Measurements from ENCODE around the gene AUTS2. TPM values are rescaled to one million over a fixed set of nuclear protein-coding genes. Genes with fewer than 3 reads are reported as not detected.

AUTS2 gene
- total and polyA plus RNA-seq, 9 of the 15 experiments (the other 6 are each of a cell fraction or from before 2014, with no cell fraction given), result 0.58 TPM; not detected in 8

- Histone ChIP-seq H2AFZ (ENCODE audit: low read depth, low read length) (no peak overlapping the region), H3K9me3 (replicated peaks; ENCODE audit: control insufficient read depth, insufficient read depth, low read depth, low read length) (no peaks in the 10 kb centered on the region), H3K27ac (ENCODE audit: extremely low read depth, low read depth, low read length) (no peak overlapping the region), H3K9me1 (ENCODE audit: control insufficient read depth, insufficient read depth, low read length) (no peaks in the 10 kb centered on the region), H3K9ac (ENCODE audit: insufficient read depth in 1 of 2, low read depth in 2 of 2, low read length in 2 of 2) (no peak overlapping the region), H3K79me2 (ENCODE audit: control insufficient read depth, insufficient read depth, low read length) (no peaks in the 10 kb centered on the region), H3K4me2 (ENCODE audit: insufficient read depth, low read length) (no peak overlapping the region), H3K27me3 (ENCODE audit: control insufficient read depth in 2 of 2, insufficient read depth in 2 of 2, low read length in 2 of 2) (peaks cover 6 to 18% of the 10 kb centered on the region in 2 experiments; a peak in 3 of 5 replicates), H3K4me1 (replicated peaks in 1 of 2; ENCODE audit: control insufficient read depth in 2 of 2, insufficient read depth in 2 of 2, low read length in 2 of 2) (no peaks in the 10 kb centered on the region), H4K20me1 (replicated peaks; ENCODE audit: control insufficient read depth, insufficient read depth, low read length) (peaks cover 2% of the 10 kb centered on the region; the same call in 1 of the 2 replicates), H3K4me3 (no peak overlapping the region), H3K36me3 (ENCODE audit: control insufficient read depth, insufficient read depth, low read length) (no peaks in the 10 kb centered on the region)
- in situ Hi-C loops (cut with MboI) (no loop called here), intact Hi-C loops (cut with micrococcal nuclease) (no loop called here)
- BruUV-seq (replicated peaks), result no TSS peak
- ChIA-PET CTCF (ENCODE audit: low intra/inter-chr PET ratio) (no interaction called here), POLR2A (no interaction called here)
- WGBS (ENCODE audit: insufficient coverage, low coverage, missing lambda C conversion rate), result 0% methylated on average over 5 of the region's 5 CpGs
- ATAC-seq, result no peak
- DNase-seq (ENCODE audit: extremely low read depth in 1 of 4, low spot score in 3 of 4), result no peak
- FAIRE-seq, result no peak
- TF ChIP-seq PCBP1 (IDR thresholded peaks at IDR 0.05; ENCODE audit: low read depth, low read length, poor library complexity, severe bottlenecking) (no peak), FOXA1 (IDR thresholded peaks at IDR 0.05; ENCODE audit: borderline replicate concordance) (no peak), BDP1 (IDR thresholded peaks at IDR 0.05; ENCODE audit: insufficient read depth, insufficient read length) (no peak), CHD7 (IDR thresholded peaks at IDR 0.05; ENCODE audit: low read depth, low read length) (no peak), MLX (CRISPR knock-in tag; conservative IDR thresholded peaks at IDR 0.05) (no peak), ZNF239 (CRISPR knock-in tag; IDR thresholded peaks at IDR 0.05) (no peak), SPI1 (IDR thresholded peaks at IDR 0.05; ENCODE audit: borderline replicate concordance, low read depth, low read length) (no peak), SMC3 (conservative IDR thresholded peaks at IDR 0.05; ENCODE audit: insufficient read depth, low read depth, low read length) (no peak), ILK (tag; IDR thresholded peaks at IDR 0.05; ENCODE audit: borderline replicate concordance, low read depth) (no peak)
Observed at GRCh38 chr7:70599446-70600190, 1001.3 kb downstream of the AUTS2 start.
